Right lobe of liver (tissue), 6 donors: ENCODE results near the gene FAM222B. TPM values are rescaled to one million over a fixed set of nuclear protein-coding genes. Genes with fewer than 3 reads are reported as not detected.

Experiments used
- ATAC-seq, 4 donors: fragments of 200-7000 bp; cut with Tn5 transposase; one replicate each; pipeline ENCODE4 v1.9.1; 2020; ENCODE audit warnings: mild to moderate bottlenecking in 4 of 4, moderate library complexity in 4 of 4
- DNase-seq, 3 donors: peaks; one replicate each; pipeline ENCODE4 v3.0.0-alpha.2; 2020
- H3K27ac ChIP-seq, 3 donors: fragments of 200-600 bp; one replicate each; pipeline ENCODE4 v1.8.0; 2022
- H3K27me3 ChIP-seq, 2 donors: fragments of 200-600 bp; one replicate each; pipeline ENCODE4 v1.8.0; 2022
- H3K36me3 ChIP-seq, 4 donors: fragments of 200-600 bp; sonication (generic) in 1 of 4; one replicate each; pipeline versions ENCODE4 v1.5.1 to v1.8.0; 2017 to 2022; ENCODE audit warnings: control low read depth in 1 of 4
- H3K4me1 ChIP-seq, 4 donors: fragments of 200-600 bp; sonication (generic) in 1 of 4; one replicate each; pipeline versions ENCODE4 v1.5.1 to v1.8.0; 2017 to 2022; ENCODE audit warnings: control low read depth in 1 of 4
- H3K4me3 ChIP-seq, 3 donors: fragments of 200-600 bp; one replicate each; pipeline ENCODE4 v1.8.0; 2022
- H3K9me3 ChIP-seq, 4 donors: fragments of 200-600 bp; sonication (generic) in 1 of 4; one replicate each; pipeline versions ENCODE4 v1.5.1 to v1.8.0; 2017 to 2022; ENCODE audit warnings: control low read depth in 1 of 4
- CTCF ChIP-seq, 4 donors: fragments of 200-600 bp in 3 of 4; fragments of 450-650 bp in 1 of 4; IDR thresholded peaks; one replicate each; pipeline versions ENCODE4 v1.5.1 to v1.8.0; 2016 to 2022; ENCODE audit warnings: antibody characterized with exemption in 4 of 4, mild to moderate bottlenecking in 2 of 4
- POLR2A ChIP-seq: fragments of 450-650 bp; IDR thresholded peaks from one replicate; pipeline ENCODE4 v1.6.1; 2017; ENCODE audit warnings: antibody characterized with exemption, mild to moderate bottlenecking
- WGBS: methylation state at CpG from one replicate; pipeline ENCODE4 v1.1.6; 2018; ENCODE audit warnings: low coverage, low lambda C conversion rate; ENCODE audit not compliant: insufficient coverage; ENCODE audit errors: missing lambda C conversion rate; 5-methylcytosine and 5-hydroxymethylcytosine counted together
- intact Hi-C, 2 donors: fragments of 100-400 bp; cut with DNase I; formaldehyde crosslinking; loops; one replicate each; pipeline versions ENCODE4 v1.11.2 to v1.14.1; 2022
- total RNA-seq, 6 experiments: library from RNA; depleted of rRNA in 2 of 6; stranded (reverse); fragments of >200 nt in 2 of 6; fragmentation: NEBNext Ultra II Directional in 3 of 6; extraction: Animal tissue kit (Norgen Biotek cat#: 25700) in 3 of 6; gene quantifications; one replicate each; pipeline versions ENCODE4 v1.1.0 to v1.2.4, GENCODE V29; 2016 to 2023
- donor health status: DM: no; HTN: yes; CAD: no.
- donor health status: DM: no; HTN: no; CAD: no.
- donor health status: DM: no; HTN: no; CAD: no.
- donor health status: DM: no; HTN: yes; CAD: no.
- donor health status: DM: no; HTN: yes; CAD: no.

Gene FAM222B
- total RNA-seq, 6 experiments from 2014 or later = 5.8 to 12.0 (median 8.8) TPM

- 0% methylated on average over 8 of the region's 70 CpGs for WGBS
- peak within 1 kb of the TSS; percentile 96 to 98 (median 97) for H3K27ac ChIP-seq
- H3K36me3 ChIP-seq = peaks cover 5 to 15% (median 8%) of the 10 kb centered on the region in 4 donors
- ATAC-seq = peak; percentile 68 to 84 (median 78)
- TF ChIP-seq CTCF (IDR thresholded peaks at IDR 0.05) (peak in 3 of 4 donors; percentile 7 to 37 (median 27)), POLR2A (peak; percentile 99)
- peak; percentile 82 to 87 (median 83) for DNase-seq
- no peaks in the 10 kb centered on the region for H3K27me3 ChIP-seq
- H3K4me3 ChIP-seq = peak within 1 kb of the TSS; percentile 87 to 91 (median 89)
- no peaks in the 10 kb centered on the region for H3K9me3 ChIP-seq
- H3K4me1 ChIP-seq = peaks cover 0 to 29% (median 13%) of the 10 kb centered on the region in 4 donors
- intact Hi-C loops = no loop called here
Observed at GRCh38 chr17:28743243-28744103, 99.1 kb downstream of the FAM222B start, which contains the start of gene TRAF4. Gene TRAF4 (plus strand): TSS chr17:28744011. CDS start chr17:28744113, 102 bp downstream.

- ATAC-seq = no peak
- Histone ChIP-seq H3K36me3 (no peaks in the 10 kb centered on the region), H3K4me3 (no peak overlapping the region), H3K27me3 (no peaks in the 10 kb centered on the region), H3K4me1 (peaks cover 0 to 25% (median 8%) of the 10 kb centered on the region in 4 donors), H3K27ac (no peak overlapping the region), H3K9me3 (no peaks in the 10 kb centered on the region)
- DNase-seq = peak in 1 of 3 donors; percentile 39
- TF ChIP-seq POLR2A = no peak
- TF ChIP-seq CTCF (IDR thresholded peaks at IDR 0.05) = no peak
- intact Hi-C loops = no loop called here
- 89% methylated on average over 9 of the region's 19 CpGs for WGBS
Observed at GRCh38 chr17:28741358-28742349, 100.9 kb downstream of the FAM222B start.

GRCh38 chr17:28740406-28741357 lies 101.9 kb downstream of the FAM222B start:
- Histone ChIP-seq H3K36me3 (no peaks in the 10 kb centered on the region), H3K9me3 (no peaks in the 10 kb centered on the region), H3K4me3 (no peak overlapping the region), H3K4me1 (peaks cover 0 to 15% (median 3%) of the 10 kb centered on the region in 4 donors), H3K27me3 (no peaks in the 10 kb centered on the region), H3K27ac (no peak overlapping the region)
- 80% methylated on average over 3 of the region's 10 CpGs for WGBS
- intact Hi-C loops = no loop called here
- no peak for ATAC-seq
- DNase-seq = peak in 1 of 3 donors; percentile 39
- TF ChIP-seq POLR2A (no peak), CTCF (IDR thresholded peaks at IDR 0.05) (no peak)
